GM23248 (cell line): ENCODE measurements around the gene UNC5A. TPM values are rescaled to one million over a fixed set of nuclear protein-coding genes. Genes with fewer than 3 reads are reported as not detected.

Experiments
- DNase-seq: peaks from one replicate; pipeline ENCODE4 v3.0.0-alpha.2; 2015
- H2AFZ ChIP-seq: fragments of 200-600 bp; sonication (generic); 2 replicates; pipeline ENCODE4 v1.6.1; 2016; ENCODE audit warnings: antibody characterized with exemption
- H3F3A ChIP-seq: fragments of 200-600 bp; sonication (generic); 2 replicates; pipeline ENCODE4 v1.6.1; 2016; ENCODE audit warnings: mild to moderate bottlenecking, antibody characterized with exemption, mixed run types; ENCODE audit not compliant: insufficient read depth
- H3K27ac ChIP-seq: fragments of 200-600 bp; sonication (generic); 2 replicates; pipeline ENCODE4 v1.5.1; 2016; ENCODE audit warnings: mild to moderate bottlenecking
- H3K27me3 ChIP-seq: fragments of 200-600 bp; sonication (generic); replicated peaks from 2 replicates; pipeline ENCODE4 v1.6.1; 2016; ENCODE audit warnings: mild to moderate bottlenecking; ENCODE audit not compliant: insufficient read depth
- H3K36me3 ChIP-seq: fragments of 200-600 bp; sonication (generic); 2 replicates; pipeline ENCODE4 v1.6.1; 2016; ENCODE audit warnings: low read depth, mild to moderate bottlenecking
- H3K4me1 ChIP-seq: fragments of 200-600 bp; sonication (generic); 2 replicates; pipeline ENCODE4 v1.6.1; 2016; ENCODE audit warnings: mild to moderate bottlenecking; ENCODE audit not compliant: insufficient read depth
- H3K4me2 ChIP-seq: fragments of 200-600 bp; sonication (generic); one replicate; pipeline ENCODE4 v1.6.1; 2016; ENCODE audit warnings: mild to moderate bottlenecking; ENCODE audit not compliant: unreplicated experiment
- H3K4me3 ChIP-seq: fragments of 200-600 bp; sonication (generic); 2 replicates; pipeline ENCODE4 v1.5.1; 2016; ENCODE audit warnings: mild to moderate bottlenecking
- H3K79me2 ChIP-seq: fragments of 200-600 bp; sonication (generic); 2 replicates; pipeline ENCODE4 v1.6.1; 2016; ENCODE audit warnings: mild to moderate bottlenecking; ENCODE audit not compliant: insufficient read depth
- H3K9ac ChIP-seq: fragments of 200-600 bp; sonication (generic); 2 replicates; pipeline ENCODE4 v1.6.1; 2016; ENCODE audit warnings: mild to moderate bottlenecking
- H3K9me2 ChIP-seq: fragments of 200-600 bp; sonication (generic); 2 replicates; pipeline ENCODE4 v1.6.1; 2016; ENCODE audit warnings: mixed run types, mild to moderate bottlenecking, moderate library complexity; ENCODE audit not compliant: insufficient read depth
- H3K9me3 ChIP-seq: fragments of 200-600 bp; sonication (generic); one replicate; pipeline ENCODE4 v1.6.1; 2017; ENCODE audit warnings: low read depth
- H4K20me1 ChIP-seq: fragments of 200-600 bp; sonication (generic); 2 replicates; pipeline ENCODE4 v1.6.0; 2016; ENCODE audit not compliant: insufficient read depth
- EZH2 ChIP-seq: fragments of 200-600 bp; sonication (generic); IDR thresholded peaks from 2 replicates; pipeline ENCODE4 v1.6.1; 2018; ENCODE audit warnings: antibody characterized with exemption, mild to moderate bottlenecking; ENCODE audit not compliant: insufficient read depth, poor library complexity, severe bottlenecking
- EZH2phosphoT487 ChIP-seq: fragments of 200-600 bp; sonication (generic); IDR thresholded peaks from 2 replicates; pipeline ENCODE4 v1.6.1; 2018; ENCODE audit warnings: antibody characterized with exemption, moderate library complexity, mild to moderate bottlenecking, low read depth; ENCODE audit not compliant: insufficient read depth
- WGBS, 2 experiments: methylation state at CpG; one replicate each; pipeline ENCODE4 v1.1.6; 2015 to 2017; ENCODE audit warnings: low lambda C conversion rate in 2 of 2, low coverage in 1 of 2; ENCODE audit errors: missing lambda C conversion rate in 2 of 2; 5-methylcytosine and 5-hydroxymethylcytosine counted together
- in situ Hi-C: fragments of 300-500 bp; cut with MboI; formaldehyde crosslinking; loops from 2 replicates; pipeline ENCODE4 v1.15.0; 2020
- polyA plus RNA-seq: library from polyadenylated mRNA; unstranded; fragments of >200 nt; fragmentation: Nextera tagmentation; extraction: Ambion mirVana; gene quantifications from 2 replicates; pipeline ENCODE4 v1.2.1, GENCODE V29; 2016
- total RNA-seq: library from RNA; depleted of rRNA; stranded (reverse); fragments of >200 nt; shearing (Covaris generic); gene quantifications from 2 replicates; pipeline ENCODE4 v1.2.3, GENCODE V29; 2014

UNC5A gene
- total and polyA plus RNA-seq, 2 experiments from 2014 or later: not detected

DNA sequence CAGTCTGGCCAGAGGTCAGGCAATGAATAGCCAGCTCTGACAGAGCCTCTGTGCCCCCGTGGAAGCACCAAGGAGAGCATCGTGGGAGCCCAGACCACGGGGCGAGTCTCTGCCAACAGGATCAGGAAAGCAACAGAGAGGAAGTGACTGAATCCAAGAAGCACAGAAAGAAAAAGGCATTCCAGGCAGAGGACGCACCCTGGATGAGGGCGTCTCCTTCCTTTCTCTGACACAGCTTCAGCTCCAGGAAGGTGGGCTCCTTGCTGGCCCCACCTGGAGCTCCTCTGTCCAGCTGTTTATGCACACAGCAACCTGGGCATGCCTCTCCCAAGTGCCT, 72.2 kb downstream of the UNC5A start:
- in situ Hi-C loops: no loop called here
- H3K9ac ChIP-seq: no peak overlapping the region
- H4K20me1 ChIP-seq: no peaks in the 10 kb centered on the region
- no peak overlapping the region for H3K4me2 ChIP-seq
- no peak overlapping the region for H3K4me3 ChIP-seq
- peak; percentile 44 for DNase-seq
- no peaks in the 10 kb centered on the region for H3K4me1 ChIP-seq
- no peak overlapping the region for H2AFZ ChIP-seq
- H3K27ac ChIP-seq: no peak overlapping the region
- no peaks in the 10 kb centered on the region for H3K9me3 ChIP-seq
- WGBS, 2 experiments: 30 to 39% methylated on average over 6 of the region's 6 CpGs
- no peaks in the 10 kb centered on the region for H3F3A ChIP-seq
- no peaks in the 10 kb centered on the region for H3K9me2 ChIP-seq
- no peaks in the 10 kb centered on the region for H3K36me3 ChIP-seq
- TF ChIP-seq EZH2: no peak
- no peak for TF ChIP-seq EZH2phosphoT487
- H3K27me3 ChIP-seq: peaks cover 8% of the 10 kb centered on the region; the same call in 1 of the 2 replicates
- H3K79me2 ChIP-seq: no peaks in the 10 kb centered on the region

- Histone ChIP-seq H3K9me3 (no peaks in the 10 kb centered on the region), H3K36me3 (no peaks in the 10 kb centered on the region), H3K9ac (no peak overlapping the region), H3K4me3 (no peak overlapping the region), H2AFZ (no peak overlapping the region), H3K27ac (no peak overlapping the region), H3K4me2 (no peak overlapping the region), H4K20me1 (no peaks in the 10 kb centered on the region), H3K4me1 (no peaks in the 10 kb centered on the region), H3K27me3 (0 out of 2 replicates have a peak, but pooled peaks cover 3% of the 10 kb centered on the region), H3K79me2 (no peaks in the 10 kb centered on the region), H3F3A (no peaks in the 10 kb centered on the region), H3K9me2 (no peaks in the 10 kb centered on the region)
- WGBS, 2 experiments: 72 to 78% methylated on average over 17 of the region's 17 CpGs
- DNase-seq: no peak
- in situ Hi-C loops: no loop called here
- no peak for TF ChIP-seq EZH2
- TF ChIP-seq EZH2phosphoT487: no peak
These were observed 73.6 kb downstream of the UNC5A start for GRCh38 chr5:176883700-176884570.

GRCh38 chr5:176884571-176884890, 74.2 kb downstream of the UNC5A start:
- TF ChIP-seq EZH2 (no peak), EZH2phosphoT487 (no peak)
- Histone ChIP-seq H3F3A (no peaks in the 10 kb centered on the region), H3K27me3 (0 out of 2 replicates have a peak, but pooled peaks cover 3% of the 10 kb centered on the region), H2AFZ (no peak overlapping the region), H3K9ac (no peak overlapping the region), H3K9me3 (no peaks in the 10 kb centered on the region), H3K36me3 (no peaks in the 10 kb centered on the region), H4K20me1 (no peaks in the 10 kb centered on the region), H3K4me2 (no peak overlapping the region), H3K79me2 (no peaks in the 10 kb centered on the region), H3K27ac (no peak overlapping the region), H3K9me2 (no peaks in the 10 kb centered on the region), H3K4me1 (no peaks in the 10 kb centered on the region), H3K4me3 (no peak overlapping the region)
- in situ Hi-C loops: no loop called here
- no peak for DNase-seq
- WGBS, 2 experiments: 47 to 61% methylated on average over 4 of the region's 4 CpGs

- Histone ChIP-seq H3K27ac (no peak overlapping the region), H3K27me3 (peaks cover 7% of the 10 kb centered on the region), H3K9me3 (no peaks in the 10 kb centered on the region), H3K9me2 (no peaks in the 10 kb centered on the region), H3K4me1 (no peaks in the 10 kb centered on the region), H3K4me3 (no peak overlapping the region), H3K36me3 (no peaks in the 10 kb centered on the region), H4K20me1 (no peaks in the 10 kb centered on the region), H2AFZ (no peak overlapping the region), H3F3A (no peaks in the 10 kb centered on the region), H3K4me2 (no peak overlapping the region), H3K9ac (no peak overlapping the region), H3K79me2 (no peaks in the 10 kb centered on the region)
- DNase-seq: no peak
- WGBS, 2 experiments: 60 to 67% methylated on average over 13 of the region's 13 CpGs
- TF ChIP-seq EZH2phosphoT487 (no peak), EZH2 (no peak)
- in situ Hi-C loops: no loop called here
These were observed 76.2 kb downstream of the UNC5A start for GRCh38 chr5:176886336-176887251.
